Fibroblast of skin of scalp (primary cell): ENCODE results near the gene MRM2.

ENCODE experiments used
- DNase-seq: peaks from one replicate; pipeline ENCODE4 v3.0.0-alpha.2; 2013

Gene MRM2

GRCh38 chr7:2245883-2246675, 4.1 kb upstream of the MRM2 start:
- DNase-seq: no peak

- DNase-seq: no peak
These were observed 2.5 kb upstream of the MRM2 start for GRCh38 chr7:2244404-2244995.

- DNase-seq: no peak
These were observed 1.5 kb upstream of the MRM2 start for GRCh38 chr7:2243458-2243857.

GRCh38 chr7:2242541-2243429, 780 bp upstream of the MRM2 start:
- no peak for DNase-seq

GRCh38 chr7:2239242-2239641, 2.8 kb downstream of the MRM2 start:
- DNase-seq: no peak

GRCh38 chr7:2237109-2237602, 4.8 kb downstream of the MRM2 start:
- DNase-seq: no peak

GRCh38 chr7:2233926-2234325, 8.1 kb downstream of the MRM2 start:
- no peak for DNase-seq

GRCh38 chr7:2232766-2233520, 9.1 kb downstream of the MRM2 start, which contains the start of gene MAD1L1:
Gene MAD1L1 (minus strand): TSS chr7:2232945. CDS start chr7:2230133, 2,812 bp downstream.
- peak; percentile 93 for DNase-seq

GRCh38 chr7:2231992-2232765, 9.8 kb downstream of the MRM2 start:
- no peak for DNase-seq

GRCh38 chr7:2230882-2231281, 11.1 kb downstream of the MRM2 start:
- DNase-seq: no peak

- DNase-seq: no peak
These were observed 11.8 kb downstream of the MRM2 start for GRCh38 chr7:2230226-2230625.

GRCh38 chr7:2229467-2229866, 12.5 kb downstream of the MRM2 start:
- DNase-seq: no peak

- DNase-seq: no peak
These were observed 13.1 kb downstream of the MRM2 start for GRCh38 chr7:2228921-2229320.

- DNase-seq: no peak
These were observed 14.3 kb downstream of the MRM2 start for GRCh38 chr7:2227699-2228098.

GRCh38 chr7:2225830-2226229, 16.2 kb downstream of the MRM2 start:
- no peak for DNase-seq

GRCh38 chr7:2225336-2225735, 16.7 kb downstream of the MRM2 start:
- no peak for DNase-seq

GRCh38 chr7:2224934-2225333, 17.1 kb downstream of the MRM2 start:
- DNase-seq: no peak

GRCh38 chr7:2224491-2224928, 17.5 kb downstream of the MRM2 start:
- no peak for DNase-seq

- no peak for DNase-seq
These were observed 18.7 kb downstream of the MRM2 start for GRCh38 chr7:2223321-2223720.

- DNase-seq: no peak
These were observed 19.5 kb downstream of the MRM2 start for GRCh38 chr7:2222516-2222915.

GRCh38 chr7:2220954-2221353, 21.1 kb downstream of the MRM2 start:
- no peak for DNase-seq
